Erythroblast (primary cell): ENCODE results near the gene AKAP3.

ENCODE experiments used
- DNase-seq, 2 experiments: peaks; one replicate each; lab custom pipeline; 2025; lab: John Stamatoyannopoulos, UW
- GATA1 ChIP-seq: IDR thresholded peaks from 2 replicates; pipeline ENCODE4 v1.6.1; 2011; ENCODE audit warnings: low read depth, mild to moderate bottlenecking, control low read depth, low read length, moderate library complexity
- POLR2A ChIP-seq: IDR thresholded peaks from 2 replicates; pipeline ENCODE4 v1.6.1; 2011; ENCODE audit warnings: mild to moderate bottlenecking, low read length

The AKAP3 gene

GRCh38 chr12:4626543-4626942 is 22.3 kb downstream of the AKAP3 start:
- DNase-seq, result no peak
- TF ChIP-seq POLR2A, result no peak
- TF ChIP-seq GATA1, result no peak

- no peak for DNase-seq
- TF ChIP-seq GATA1 (no peak), POLR2A (no peak)
These were observed 27.3 kb downstream of the AKAP3 start for GRCh38 chr12:4621511-4621910.

DNA sequence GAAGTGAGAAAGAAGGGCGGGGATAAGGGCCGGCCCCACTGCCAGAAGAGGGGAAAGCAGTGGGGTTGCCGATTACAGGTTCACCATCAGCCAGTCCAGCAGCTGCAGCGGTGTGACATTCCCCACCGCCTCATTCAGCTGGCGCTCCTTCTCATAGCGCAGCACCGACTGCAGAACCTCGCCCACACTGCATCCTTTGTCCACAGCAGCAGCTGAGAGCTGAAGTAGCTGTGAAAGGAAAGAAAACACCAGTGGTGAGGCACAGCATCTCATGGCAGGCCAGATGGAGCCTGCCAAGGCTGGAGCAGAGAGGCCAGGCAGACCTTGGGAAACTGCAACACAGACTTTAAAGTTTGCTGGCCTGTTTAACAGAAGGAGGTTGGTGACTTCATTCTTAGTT is 33.2 kb downstream of the AKAP3 start:
- no peak for TF ChIP-seq GATA1
- TF ChIP-seq POLR2A, result no peak
- no peak for DNase-seq

DNA sequence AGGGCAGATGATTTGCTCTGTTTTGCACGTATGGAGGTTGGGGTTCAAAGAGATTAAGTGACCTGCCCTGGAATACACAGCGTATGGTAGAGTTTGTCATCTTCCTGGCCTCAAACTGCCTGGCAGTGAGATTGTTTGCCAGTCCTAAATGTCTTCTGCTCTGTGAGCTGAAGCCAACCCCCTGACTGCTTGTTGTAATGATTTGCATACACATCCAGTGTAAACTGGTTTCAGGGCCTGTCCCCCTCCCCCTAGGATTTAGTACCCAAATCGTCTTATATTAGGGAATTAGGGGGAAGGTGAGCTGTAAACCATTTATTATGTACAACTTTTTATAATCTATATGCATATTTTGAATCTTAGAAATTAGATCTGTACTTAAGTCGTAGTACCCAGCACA is 38.4 kb downstream of the AKAP3 start:
- TF ChIP-seq POLR2A (no peak), GATA1 (no peak)
- no peak for DNase-seq

- DNase-seq, result no peak
- no peak for TF ChIP-seq POLR2A
- TF ChIP-seq GATA1, result no peak
These were observed 39.8 kb downstream of the AKAP3 start for GRCh38 chr12:4609071-4609470.

DNA sequence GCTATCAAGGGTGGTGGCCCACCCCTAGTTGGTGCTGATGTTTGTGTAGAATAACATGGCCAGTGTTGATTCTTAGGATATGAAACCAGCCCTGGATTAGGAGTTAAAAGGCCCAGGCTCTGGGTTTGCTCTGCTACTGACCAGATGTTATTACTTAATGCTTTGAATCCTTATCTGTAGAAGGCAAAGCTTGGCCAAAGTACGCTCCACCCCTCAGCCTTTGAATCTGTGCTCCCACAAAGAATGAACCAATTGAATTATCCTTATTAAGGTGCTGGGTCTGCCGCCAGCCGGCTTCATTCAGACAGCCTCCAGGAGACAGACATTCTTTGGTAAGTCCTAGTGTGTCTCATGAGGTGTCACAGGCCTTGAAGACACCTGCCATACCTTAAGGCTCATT is 41.8 kb downstream of the AKAP3 start:
- TF ChIP-seq GATA1 (no peak), POLR2A (no peak)

DNA sequence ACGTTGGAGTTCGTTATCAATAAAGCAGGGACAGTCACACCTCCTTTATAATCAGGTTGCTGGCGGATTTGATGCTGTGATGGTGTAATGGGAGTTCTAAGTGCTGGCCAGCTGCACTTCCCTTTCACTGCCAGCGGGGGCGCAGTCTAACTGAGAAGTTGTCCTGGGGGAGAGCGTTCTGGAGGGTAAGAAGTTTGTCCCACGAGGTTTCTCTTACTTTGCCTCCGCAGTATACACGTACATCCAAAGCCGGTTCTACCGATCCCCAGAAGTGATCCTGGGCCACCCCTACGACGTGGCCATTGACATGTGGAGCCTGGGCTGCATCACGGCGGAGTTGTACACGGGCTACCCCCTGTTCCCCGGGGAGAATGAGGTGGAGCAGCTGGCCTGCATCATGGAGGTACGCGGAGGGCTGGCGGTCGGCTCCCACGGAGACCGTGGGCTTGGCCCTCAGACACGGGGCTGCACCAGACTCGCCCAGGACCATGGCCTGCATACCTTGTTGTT is 44.1 kb downstream of the AKAP3 start:
- no peak for TF ChIP-seq GATA1
- TF ChIP-seq POLR2A, result peak; percentile 55
- DNase-seq, result peak; percentile 88 to 89

More for the DNA sequence above, 41.8 kb downstream of the AKAP3 start:
- DNase-seq, result peak in 1 of 2 experiments; percentile 6

DNA sequence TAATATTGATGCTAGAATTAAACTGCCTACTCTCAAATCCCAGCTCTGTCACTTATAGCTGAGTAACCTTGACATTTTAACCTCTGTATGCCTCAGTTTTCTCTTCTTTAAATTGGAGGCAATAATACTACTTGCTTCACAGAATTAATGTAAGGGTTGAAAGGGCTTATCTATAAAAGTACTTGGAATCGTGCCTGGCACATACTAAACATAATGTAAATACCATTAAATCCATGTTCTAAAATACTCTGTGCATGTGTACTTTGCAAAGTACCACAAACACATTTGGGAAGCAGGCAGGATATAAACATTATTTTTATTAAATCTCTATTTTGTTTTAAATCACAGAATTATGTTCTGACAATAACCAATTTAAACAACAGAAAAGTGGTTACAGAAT is 44.9 kb downstream of the AKAP3 start:
- TF ChIP-seq POLR2A, result no peak
- no peak for TF ChIP-seq GATA1
- DNase-seq, result no peak

DNA sequence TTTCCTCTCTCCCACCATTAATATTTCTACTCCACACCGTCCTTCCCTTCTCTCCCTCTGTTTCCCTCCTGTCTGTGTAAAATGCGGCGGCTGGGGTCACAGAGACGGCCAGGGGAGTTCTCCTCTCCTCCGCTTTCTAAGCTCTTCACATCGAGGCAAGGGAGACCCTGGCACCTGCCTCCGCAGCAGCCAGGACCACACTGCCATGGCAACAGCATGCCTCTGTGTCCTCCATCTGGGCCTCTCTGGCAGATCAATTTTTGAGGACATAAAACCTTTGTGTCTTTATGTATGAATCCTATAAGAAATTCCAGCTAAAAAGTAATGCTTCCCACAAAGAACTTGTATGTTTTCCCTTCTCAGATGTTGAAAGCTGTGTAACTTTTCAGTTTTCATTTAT is 45.4 kb downstream of the AKAP3 start:
- no peak for DNase-seq
- no peak for TF ChIP-seq GATA1
- TF ChIP-seq POLR2A, result no peak

DNA sequence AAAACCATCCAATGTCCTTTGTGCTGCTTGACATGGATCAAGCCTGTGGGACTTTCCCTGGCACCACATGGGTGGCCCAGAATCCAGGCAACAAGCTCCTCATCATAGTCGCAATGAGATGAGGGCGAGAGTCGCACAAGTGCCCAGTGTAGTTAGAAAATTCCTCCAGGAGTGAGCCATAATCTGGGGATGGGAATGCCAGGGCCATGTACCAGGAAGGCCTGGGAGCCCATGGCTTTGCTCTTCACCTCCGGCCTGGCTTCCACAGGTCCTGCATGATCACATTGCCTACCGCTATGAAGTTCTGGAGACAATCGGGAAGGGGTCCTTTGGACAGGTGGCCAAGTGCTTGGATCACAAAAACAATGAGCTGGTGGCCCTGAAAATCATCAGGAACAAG is 53.0 kb downstream of the AKAP3 start:
- TF ChIP-seq GATA1, result no peak
- no peak for TF ChIP-seq POLR2A
- no peak for DNase-seq

DNA sequence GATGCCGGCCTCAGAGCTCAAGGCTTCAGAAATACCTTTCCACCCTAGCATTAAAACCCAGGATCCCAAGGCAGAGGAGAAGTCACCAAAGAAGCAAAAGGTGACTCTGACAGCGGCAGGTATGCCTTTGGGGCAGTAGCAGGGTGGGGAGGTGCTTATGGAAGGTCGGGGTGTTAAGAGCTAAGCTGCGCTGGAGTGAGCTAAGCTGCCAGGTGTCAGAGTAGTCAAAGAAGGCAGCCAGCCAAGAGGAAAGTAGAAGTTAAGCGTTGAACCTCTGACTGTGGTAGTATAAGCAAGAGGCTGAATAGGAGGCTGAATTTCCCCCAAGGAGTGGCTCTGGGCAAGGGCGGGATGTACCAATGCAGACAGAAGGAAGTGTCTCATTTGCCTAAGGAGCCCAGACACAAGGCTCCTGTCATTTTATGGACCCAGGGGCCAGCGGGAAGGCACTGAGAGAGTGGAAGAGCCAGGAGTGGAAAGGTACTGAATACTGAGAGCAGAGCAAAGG is 57.6 kb downstream of the AKAP3 start:
- DNase-seq, result no peak
- TF ChIP-seq GATA1 (no peak), POLR2A (no peak)

DNA sequence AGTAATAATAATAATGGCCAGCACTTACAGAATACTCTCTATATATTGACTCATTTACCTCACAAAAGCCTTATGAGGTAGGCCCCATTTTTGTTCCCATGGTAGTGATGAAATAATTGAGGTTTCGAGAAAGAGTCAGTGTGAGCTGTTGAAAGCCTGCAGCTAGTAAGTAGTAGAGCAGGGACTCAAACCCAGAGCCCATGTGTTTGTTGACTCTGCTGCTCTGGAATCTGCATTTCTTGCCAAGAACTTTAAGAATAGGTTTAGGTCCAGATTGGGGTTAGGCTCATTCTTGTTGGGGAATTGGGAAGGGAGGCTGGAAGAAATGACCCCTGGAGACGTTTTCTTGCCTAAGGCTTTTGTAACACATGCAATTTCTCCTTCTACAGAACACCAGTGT is 58.9 kb downstream of the AKAP3 start:
- DNase-seq, result no peak
- TF ChIP-seq GATA1, result no peak
- TF ChIP-seq POLR2A, result no peak

GRCh38 chr12:4588916-4589315 is 59.9 kb downstream of the AKAP3 start:
- TF ChIP-seq POLR2A, result no peak
- TF ChIP-seq GATA1, result no peak

GRCh38 chr12:4587108-4587507 is 61.7 kb downstream of the AKAP3 start:
- no peak for DNase-seq
- TF ChIP-seq GATA1, result no peak
- no peak for TF ChIP-seq POLR2A

More at GRCh38 chr12:4588916-4589315, 59.9 kb downstream of the AKAP3 start:
- no peak for DNase-seq

GRCh38 chr12:4586500-4586899 is 62.4 kb downstream of the AKAP3 start:
- DNase-seq, result no peak
- no peak for TF ChIP-seq GATA1
- TF ChIP-seq POLR2A, result no peak
